GM19351 (cell line): ENCODE data around the gene FGD5.

ENCODE experiments used
- ATAC-seq: cut with Tn5 transposase; IDR thresholded peaks from one replicate; pipeline ENCODE4 v1.9.1; 2021; ENCODE audit warnings: mild to moderate bottlenecking, moderate library complexity; ENCODE audit not compliant: unreplicated experiment

The FGD5 gene

DNA sequence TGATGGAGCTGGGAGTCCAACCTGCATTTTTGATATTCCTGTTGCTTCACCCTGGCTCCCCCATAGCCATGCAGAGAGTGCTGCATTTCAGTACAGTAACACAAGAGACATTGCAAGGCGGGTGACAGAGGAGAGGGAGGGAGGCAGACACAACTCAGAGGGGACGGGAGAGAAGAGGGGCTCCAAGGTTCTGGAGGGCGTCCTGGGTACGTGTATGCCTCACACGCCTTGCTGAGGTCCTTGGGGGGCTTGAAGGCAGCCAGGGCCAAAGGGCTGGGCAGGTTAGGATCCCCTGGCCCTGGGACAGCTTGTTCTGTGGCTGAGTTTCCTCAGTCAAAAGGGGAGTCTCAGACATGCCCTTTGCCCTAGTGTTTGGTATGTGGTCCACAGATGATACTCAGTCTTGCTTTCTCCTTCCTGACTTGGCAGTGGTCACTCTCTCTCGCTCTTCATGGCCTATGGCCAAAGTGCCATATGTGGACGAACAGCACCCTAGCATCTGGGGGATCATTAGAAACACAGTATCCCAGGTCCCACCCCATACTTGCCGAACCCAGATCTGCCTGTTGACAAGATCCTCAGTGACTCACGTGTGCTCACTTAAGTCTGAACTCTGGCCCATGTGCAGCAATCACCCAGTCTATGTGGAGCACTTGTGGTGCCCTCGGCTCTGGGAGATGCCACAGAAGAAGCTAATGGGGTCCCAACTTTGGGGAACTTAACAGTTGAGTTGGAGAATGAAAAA, 52.9 kb downstream of the FGD5 start:
- no peak for ATAC-seq

DNA sequence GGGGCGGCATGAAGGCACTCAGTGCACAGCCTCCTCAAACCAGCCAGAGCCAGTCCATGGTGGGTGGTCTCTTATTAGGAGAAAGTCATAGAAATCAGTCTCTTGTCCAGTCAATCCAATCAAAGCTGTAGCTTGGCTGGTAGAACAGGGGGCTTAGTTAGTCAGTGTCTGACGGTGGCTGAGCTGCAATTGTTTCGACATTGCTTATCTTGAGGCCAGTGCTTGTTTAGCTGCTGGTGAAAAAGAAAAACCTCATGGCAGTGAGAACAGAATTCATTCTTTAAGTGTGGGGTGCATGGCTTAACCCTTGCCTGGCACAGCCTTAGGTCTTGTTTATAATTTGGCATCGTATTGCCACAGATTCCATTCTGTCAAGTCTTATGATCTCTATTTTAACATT, 53.9 kb downstream of the FGD5 start:
- ATAC-seq, result no peak

DNA sequence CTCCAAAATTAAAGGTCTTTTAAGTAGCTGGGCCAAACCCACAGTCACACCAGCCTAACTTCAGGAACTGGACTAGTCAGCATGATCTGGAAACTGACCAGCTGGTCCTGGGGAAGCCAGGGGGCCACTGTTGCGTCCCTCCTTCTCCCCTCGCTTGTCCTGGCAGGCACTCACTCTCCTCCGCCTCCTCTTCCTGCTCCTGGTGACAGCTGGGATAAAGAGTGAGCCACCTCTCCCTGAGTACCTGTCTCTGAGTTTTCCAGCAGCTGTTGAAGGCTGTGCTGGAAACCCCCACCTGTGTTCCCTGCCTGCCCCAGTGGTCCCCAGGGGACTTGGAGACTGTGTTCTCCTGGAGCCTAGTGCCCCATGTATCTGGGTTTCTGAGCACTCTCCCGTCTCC, 56.0 kb downstream of the FGD5 start:
- no peak for ATAC-seq

DNA sequence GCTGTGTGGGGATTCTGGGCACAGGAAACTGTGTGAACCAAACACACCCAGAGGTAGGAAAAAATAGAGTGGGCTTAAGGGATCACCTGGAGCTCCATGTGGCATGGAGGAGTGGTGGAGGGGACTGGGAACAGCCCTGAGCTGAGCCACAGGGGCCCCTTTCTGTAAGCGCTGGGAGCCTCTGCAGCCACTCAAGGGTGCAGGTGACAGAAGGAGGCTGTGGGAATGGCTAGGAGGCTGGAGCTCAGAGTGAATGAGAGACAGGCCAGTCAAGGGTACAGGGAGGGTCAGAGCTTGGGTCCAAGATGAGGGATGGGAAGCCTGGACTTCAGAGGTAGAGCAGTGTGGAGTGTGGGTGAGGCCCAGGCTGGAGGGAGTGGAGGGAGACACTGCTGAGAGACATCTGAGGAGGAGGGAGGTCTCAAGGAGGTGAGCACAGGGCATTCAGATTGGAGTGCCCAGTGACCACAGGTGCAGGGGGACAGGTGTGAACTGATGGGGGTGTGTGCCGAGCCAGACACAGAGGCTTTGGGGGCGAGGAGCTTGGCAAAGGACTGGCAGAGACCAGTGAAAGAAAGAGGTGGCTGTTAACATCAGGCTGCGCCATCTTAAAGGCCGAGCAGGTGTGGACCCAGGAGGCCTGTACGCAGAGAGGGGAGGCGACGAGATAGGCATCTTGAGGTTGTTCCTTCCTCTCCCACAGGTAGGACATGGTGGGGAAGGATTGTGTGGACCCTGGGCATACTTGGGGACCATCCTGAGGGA, 56.8 kb downstream of the FGD5 start:
- no peak for ATAC-seq

DNA sequence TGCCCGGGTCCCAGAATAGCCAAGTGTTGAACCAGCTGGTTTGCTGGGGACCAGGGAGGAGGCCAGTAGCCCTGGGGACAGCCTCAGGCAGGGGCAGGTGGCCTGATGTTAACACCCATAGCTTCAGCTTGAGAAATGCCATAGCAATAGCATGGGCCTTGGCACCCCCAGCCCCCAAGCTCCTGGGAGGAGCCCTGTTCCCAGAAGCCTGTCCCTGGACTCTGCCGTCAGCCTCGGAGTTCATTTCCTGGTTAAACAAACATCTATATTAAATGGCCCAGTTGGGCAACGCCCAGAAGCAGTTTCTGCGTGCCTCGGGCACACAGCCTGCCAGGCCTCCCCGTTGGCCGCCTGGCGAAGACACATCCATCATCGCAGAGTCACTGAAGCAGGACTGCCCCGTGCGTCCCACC, 58.2 kb downstream of the FGD5 start:
- ATAC-seq, result no peak

DNA sequence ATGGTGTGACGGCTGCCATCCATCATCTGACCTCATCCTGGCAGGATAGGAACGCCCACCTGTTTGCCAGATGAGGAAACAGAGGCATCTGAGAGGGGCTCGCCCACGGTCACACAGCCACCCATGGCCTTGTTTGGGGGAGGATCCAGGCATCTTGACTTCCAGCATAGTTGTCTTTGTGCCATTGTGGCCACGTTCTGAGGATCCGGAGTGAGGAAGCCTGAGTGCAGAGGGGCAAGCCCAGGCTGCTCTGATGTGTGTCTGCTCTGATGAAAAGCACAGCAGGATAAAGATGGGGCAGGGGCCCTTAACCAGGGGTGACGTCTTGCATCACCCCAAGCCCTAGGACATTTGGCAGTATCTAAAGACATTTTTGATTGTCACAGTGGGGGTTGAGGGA, 58.7 kb downstream of the FGD5 start:
- ATAC-seq, result no peak

DNA sequence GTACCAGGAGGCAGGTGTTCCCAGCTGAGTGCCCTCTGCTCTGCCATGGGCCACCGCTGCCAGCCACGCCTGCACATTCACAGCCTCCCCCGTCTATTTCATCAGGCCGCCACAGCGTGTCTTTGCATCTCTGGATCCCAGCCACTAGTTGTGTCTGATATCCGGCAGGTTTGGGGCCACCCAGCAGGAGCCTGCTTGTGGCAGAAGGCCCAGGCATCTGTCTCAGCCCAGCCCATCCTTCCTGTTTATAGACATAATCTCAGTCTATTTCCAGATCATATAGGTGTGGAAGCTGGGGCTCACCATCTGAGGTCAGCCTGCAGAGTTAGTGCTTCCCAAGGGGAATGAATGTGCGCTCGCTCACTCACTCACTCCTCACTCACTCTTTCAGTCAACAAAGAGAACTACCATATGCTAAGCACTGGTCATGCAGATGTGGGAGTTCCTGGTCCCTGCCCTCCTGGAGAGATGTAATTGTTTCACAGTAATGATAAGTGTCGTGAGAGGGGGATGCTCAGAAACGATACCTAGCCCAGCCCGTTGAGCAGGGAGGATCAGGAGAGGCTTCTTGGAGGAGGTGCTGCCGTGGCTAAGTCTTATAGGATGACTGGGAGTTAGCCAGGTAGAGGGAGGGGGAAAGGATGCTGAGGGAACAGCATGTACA, 60.6 kb downstream of the FGD5 start:
- no peak for ATAC-seq

DNA sequence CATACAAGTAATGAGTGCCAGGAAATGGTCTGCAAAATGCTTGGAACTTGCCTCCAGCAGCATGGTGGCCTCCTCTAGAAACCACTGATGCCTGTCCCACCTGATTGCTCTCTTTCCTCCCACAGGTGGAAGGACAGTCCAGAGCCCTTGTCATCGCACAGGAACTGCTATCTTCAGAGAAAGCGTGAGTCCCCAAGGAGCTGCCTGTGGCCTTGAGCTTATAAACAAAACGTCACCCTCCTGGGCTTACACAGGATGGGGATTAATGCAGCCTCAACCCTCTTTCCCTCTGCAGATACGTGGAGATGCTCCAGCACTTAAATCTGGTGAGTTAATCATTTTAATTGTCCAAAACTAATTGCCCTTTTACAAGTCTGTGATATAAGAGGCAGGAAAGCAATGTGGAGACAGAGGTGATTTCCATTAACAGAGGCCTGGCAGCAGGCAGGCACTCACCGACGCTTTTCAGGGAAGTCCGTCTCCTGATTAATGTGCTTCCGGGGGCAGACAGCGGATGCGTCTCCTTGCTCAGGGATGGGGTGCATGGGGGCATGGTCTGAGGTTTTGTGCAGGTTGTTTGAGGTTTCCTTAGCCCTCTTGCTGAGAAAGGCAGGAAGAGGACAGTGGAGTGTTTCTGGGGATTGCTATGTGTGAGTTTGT, 61.8 kb downstream of the FGD5 start:
- ATAC-seq, result no peak

DNA sequence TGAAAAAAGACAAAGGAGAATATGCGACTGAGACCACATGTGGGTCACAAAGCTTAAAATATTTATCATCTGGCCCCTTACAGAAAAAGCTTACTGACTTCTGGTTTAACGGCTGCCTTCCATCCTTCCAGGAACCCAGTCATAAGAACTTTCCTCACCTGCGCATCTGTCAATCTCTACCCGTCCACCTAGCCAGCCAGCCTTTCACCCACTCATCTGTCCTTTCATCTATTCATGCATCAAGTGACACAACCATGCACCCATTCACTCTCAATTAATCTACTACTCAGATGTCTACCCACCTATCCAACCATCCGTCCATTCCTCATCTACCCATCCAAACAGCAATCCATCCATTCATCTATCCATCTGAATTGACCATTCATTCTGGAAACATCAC, 64.5 kb downstream of the FGD5 start:
- ATAC-seq, result no peak

DNA sequence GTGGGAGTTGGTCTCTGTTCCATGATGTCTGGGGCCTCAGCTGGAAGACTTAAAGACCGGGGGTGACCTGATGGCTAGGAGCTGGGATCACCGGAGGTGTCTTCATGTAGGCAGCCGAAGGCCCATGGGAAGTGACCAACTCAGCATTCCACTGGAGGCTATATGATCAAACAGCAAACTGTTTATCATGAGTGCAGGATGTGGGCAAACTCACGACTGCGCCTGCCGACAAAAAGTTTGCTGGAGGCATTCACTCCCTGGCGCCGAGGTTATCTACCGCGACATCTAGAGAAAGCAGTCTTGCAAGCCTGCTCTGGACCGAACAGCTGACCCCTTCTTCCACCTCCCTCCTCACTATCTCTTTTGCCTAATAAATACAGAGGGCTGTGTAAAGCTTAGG, 65.9 kb downstream of the FGD5 start:
- ATAC-seq, result no peak

DNA sequence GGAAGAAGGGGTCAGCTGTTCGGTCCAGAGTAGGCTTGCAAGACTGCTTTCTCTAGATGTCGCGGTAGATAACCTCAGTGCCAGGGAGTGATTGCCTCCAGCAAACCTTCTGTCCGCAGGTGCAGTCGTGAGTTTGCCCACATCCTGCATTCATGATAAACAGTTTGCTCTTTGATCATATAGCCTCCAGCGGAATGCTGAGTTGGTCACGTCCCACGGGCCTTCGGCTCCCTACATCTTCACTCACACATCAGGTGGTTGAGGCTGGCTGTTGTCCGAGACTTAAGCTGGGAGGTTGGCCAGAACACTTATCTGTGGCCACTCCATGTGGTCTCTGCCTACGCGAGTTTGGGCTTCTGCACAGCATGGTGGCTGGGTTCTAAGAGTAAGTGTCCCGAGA, 66.5 kb downstream of the FGD5 start:
- ATAC-seq, result no peak

DNA sequence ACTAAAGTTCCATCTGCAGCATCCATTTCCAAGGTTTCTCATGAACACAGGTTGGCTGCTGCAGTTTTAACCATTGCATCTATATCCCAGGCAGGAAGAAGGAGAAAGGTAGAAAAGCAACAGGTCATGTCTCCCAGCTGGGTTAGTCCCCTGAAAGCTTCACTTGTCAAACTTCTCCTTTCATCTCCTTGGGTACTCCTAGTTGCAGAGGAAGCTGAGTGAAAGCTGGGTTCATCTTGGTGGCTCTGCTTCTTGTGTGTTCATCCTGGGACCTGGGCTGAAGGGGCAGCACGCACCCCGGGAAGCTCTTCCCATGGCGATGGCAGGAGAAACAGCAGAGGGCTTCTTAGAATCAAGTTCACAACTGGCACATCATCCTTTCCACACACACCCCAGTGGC, 67.3 kb downstream of the FGD5 start:
- no peak for ATAC-seq

DNA sequence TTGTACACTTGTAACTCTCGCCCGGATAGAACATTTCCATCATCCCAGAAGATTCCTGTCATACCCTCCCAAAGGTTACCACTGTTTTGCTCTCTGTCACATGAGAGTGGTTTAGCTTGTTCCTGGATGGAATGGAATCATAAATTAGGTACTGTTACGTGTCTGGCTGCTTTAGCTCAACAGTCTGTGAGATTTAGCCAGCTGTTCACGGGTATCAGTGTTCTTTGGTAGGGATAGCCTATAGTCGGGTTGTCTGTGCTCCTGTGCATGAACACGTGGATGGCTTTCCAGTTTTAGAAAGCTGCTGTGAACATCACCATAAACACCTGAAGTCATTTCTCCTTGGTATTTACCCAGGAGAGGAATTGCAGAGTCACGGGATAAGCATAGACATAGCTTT, 70.4 kb downstream of the FGD5 start:
- ATAC-seq, result no peak

DNA sequence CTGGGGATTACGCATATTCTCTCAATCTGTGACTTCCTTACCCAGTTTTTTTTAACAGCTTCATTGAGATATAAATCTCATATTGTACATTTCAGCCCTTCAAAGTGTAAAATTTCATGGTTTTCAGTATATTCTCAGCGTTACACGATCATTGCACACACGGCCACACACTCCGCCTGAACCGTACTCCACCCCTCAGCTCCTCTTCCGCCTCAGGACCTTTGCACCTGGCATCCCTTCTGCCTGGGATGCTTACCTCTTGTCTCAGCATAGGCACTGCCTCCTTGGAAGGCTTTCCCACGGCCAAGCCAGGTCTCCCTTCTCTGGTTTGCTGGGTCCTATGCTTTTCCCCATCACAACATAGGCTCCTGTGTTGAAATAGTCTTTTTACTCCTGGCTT, 71.2 kb downstream of the FGD5 start:
- ATAC-seq, result no peak

DNA sequence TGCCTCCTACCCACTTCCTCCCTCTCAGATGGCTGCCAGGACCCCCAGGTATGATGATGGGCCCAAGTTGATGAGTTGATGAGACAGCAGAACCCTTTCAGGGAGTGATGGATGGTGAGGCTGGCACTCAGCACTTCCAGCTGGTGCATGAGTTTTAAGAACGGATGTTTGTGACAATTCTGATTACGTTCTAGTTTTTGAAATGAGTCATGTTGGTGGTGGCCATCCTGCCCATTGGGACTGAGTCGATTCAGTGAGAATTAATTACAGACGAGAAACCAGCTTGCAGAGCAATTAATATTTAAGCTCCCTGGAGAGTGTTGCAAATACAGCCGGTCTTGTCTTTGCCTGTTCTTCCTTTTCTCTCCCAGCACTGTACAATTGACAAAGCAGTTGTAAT, 71.7 kb downstream of the FGD5 start:
- ATAC-seq, result no peak

DNA sequence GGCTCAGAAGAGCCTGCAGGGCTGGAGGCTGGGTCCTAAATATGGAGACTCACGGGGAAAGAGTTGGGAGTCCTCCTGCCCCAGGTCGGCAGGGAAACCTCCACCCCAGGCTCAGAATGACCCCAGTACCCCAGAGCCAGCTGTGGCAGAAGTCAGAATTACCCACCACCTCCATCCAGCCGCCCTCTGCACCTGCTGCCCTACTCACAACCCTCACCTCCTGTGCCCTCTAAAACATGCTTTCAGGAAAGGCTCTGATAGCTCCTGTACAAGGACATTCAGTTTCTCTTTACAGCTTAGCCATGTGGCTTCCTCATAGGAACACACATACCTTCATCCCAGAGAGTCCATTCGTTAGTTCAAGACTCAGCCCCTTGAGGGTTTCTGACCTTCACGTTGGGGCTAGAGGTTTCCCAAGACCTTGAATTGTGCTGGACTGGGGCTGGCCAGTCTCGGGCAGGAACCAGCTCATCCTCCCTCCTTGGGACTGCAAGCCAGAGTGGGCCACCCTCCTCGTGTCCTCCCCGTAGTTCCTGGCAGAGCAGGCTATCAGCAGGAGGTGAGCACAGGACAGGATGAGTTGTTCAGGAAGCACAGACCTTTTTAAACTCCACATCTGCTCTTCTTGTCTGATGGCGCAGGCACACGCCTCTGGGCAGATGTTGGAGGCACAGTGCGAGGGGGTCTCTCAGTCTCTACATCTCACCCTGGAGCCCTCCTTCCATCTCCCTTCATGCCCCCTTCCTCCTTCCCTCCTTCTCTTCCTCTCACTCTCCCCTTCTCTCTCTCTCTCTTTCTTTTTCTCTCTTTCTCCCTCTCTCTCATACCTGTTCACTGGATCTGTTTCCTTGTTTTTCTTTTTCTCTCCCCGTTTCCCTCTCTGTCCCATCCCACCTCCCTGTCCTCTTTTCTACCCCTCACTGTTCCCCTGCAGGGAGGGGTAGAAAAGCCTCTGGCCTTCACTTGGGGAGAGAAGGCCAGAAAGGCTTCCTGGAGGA, 72.7 kb downstream of the FGD5 start:
- ATAC-seq, result no peak

DNA sequence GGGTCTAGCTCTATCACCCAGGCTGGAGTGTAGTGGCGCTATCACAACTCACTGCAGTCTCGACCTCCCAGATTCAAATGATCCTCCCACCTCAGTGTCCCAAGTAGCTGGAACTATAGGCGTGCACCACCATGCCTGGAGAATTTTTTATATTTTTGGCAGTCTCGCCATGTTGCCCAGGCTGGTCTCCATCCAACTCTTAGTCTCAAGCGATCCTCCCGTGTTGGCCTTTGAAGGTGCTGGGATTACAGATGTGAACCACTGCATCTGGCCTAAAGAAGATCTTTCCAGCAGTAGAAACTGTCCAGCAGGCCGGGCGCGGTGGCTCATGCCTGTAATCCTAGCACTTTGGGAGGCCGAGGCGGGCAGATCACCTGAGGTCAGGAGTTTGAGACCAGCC, 73.5 kb downstream of the FGD5 start:
- ATAC-seq, result no peak

DNA sequence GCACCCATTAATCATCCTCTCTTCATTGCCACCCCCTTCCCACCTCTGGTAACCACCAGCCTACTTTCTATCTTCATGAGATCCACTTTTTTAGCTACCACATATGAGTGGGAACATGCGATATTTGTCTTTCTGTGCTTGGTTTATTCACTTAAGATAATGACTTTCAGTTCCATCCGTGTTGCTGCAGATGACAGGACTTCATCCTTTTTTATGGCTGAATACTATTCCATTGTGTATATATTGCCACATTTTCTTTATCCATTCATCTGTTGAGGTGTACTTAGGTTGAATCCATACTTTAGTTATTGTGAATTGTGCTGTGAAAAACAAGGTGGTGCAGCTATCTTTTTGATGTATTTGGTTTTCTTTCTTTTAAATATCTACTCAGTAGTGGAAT, 75.3 kb downstream of the FGD5 start:
- no peak for ATAC-seq

DNA sequence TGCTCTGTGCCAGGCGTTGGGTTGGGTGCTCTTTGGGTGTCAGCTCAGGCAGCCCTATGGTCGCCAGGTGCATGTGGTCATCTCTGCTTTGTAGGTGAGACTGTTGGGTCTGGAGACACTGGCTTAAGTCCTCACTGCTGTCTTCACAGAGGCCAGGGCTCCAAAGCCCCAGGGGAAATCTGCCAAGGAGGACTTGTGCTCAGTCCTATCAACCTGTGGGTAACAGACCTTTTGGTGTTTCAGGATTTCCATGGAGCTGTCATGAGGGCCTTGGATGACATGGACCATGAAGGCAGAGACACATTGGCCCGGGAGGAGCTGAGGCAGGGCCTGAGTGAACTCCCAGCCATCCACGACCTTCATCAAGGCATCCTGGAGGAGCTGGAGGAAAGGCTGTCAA, 78.5 kb downstream of the FGD5 start:
- ATAC-seq, result no peak

DNA sequence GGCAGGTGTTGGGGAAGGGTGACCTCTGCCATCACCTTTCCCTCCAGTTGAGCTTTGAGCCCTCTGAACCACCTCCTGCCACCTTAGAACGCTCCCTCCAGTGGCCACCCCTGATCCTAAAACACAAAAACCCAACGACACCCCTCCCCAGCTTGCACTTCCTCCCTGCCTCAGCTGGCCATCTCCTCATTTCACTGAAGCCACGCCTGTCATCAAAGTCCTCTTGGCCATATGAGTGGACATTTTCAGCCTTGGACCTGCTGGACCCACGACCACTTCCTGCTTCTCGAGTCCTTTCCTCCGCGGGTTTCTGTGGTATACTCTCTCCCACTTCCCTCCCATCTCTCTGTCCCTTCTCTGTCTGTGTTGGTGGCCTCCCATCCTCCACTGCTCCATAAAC, 80.2 kb downstream of the FGD5 start:
- no peak for ATAC-seq
